Mesendoderm (in vitro differentiated cells): ENCODE measurements around the gene POLR1E.

Experiments used
- DNase-seq: peaks from one replicate; pipeline ENCODE4 v3.0.0; 2013
- H2AK5ac ChIP-seq: 2 replicates; pipeline ENCODE4 v1.6.1; 2013; ENCODE audit warnings: low read length, inconsistent platforms
- H2BK120ac ChIP-seq: 2 replicates; pipeline ENCODE4 v1.6.1; 2013; ENCODE audit warnings: low read depth, mild to moderate bottlenecking, low read length, moderate library complexity, mixed read lengths
- H2BK15ac ChIP-seq: replicated peaks from 2 replicates; pipeline ENCODE4 v1.6.1; 2013; ENCODE audit warnings: low read depth, mild to moderate bottlenecking, moderate library complexity
- H2BK5ac ChIP-seq: 2 replicates; pipeline ENCODE4 v1.6.1; 2013; ENCODE audit warnings: low read length, inconsistent platforms
- H3K18ac ChIP-seq: 2 replicates; pipeline ENCODE4 v1.6.1; 2013; ENCODE audit warnings: mild to moderate bottlenecking, low read length, mixed read lengths
- H3K23ac ChIP-seq: one replicate; pipeline ENCODE4 v1.6.1; 2013; ENCODE audit warnings: low read length
- H3K27ac ChIP-seq: 2 replicates; pipeline ENCODE4 v1.5.1; 2013; ENCODE audit warnings: low read depth, mild to moderate bottlenecking, inconsistent platforms, low read length, moderate library complexity
- H3K27me3 ChIP-seq: 2 replicates; pipeline ENCODE4 v1.6.1; 2013; ENCODE audit warnings: low read length, control low read depth, mild to moderate bottlenecking, inconsistent platforms; ENCODE audit not compliant: insufficient read depth, poor library complexity
- H3K36me3 ChIP-seq: 2 replicates; pipeline ENCODE4 v1.6.1; 2013; ENCODE audit warnings: low read length, inconsistent platforms; ENCODE audit not compliant: control insufficient read depth, insufficient read depth
- H3K4ac ChIP-seq: one replicate; pipeline ENCODE4 v1.6.1; 2013; ENCODE audit warnings: low read depth, mild to moderate bottlenecking, low read length, moderate library complexity
- H3K4me1 ChIP-seq: 2 replicates; pipeline ENCODE4 v1.6.1; 2013; ENCODE audit warnings: low read depth, low read length, inconsistent platforms; ENCODE audit not compliant: control insufficient read depth
- H3K4me2 ChIP-seq: 2 replicates; pipeline ENCODE4 v1.6.1; 2013; ENCODE audit warnings: low read length
- H3K4me3 ChIP-seq: 2 replicates; pipeline ENCODE4 v1.5.1; 2013; ENCODE audit warnings: mild to moderate bottlenecking, low read length
- H3K56ac ChIP-seq: one replicate; pipeline ENCODE4 v1.6.1; 2013; ENCODE audit warnings: low read length
- H3K79me1 ChIP-seq: 2 replicates; pipeline ENCODE4 v1.6.1; 2013; ENCODE audit warnings: low read length, inconsistent platforms
- H3K79me2 ChIP-seq: 2 replicates; pipeline ENCODE4 v1.6.1; 2013; ENCODE audit warnings: mild to moderate bottlenecking, low read length; ENCODE audit not compliant: control insufficient read depth, insufficient read depth
- H3K9ac ChIP-seq: 2 replicates; pipeline ENCODE4 v1.6.1; 2013; ENCODE audit warnings: low read length, inconsistent platforms
- H4K5ac ChIP-seq: one replicate; pipeline ENCODE4 v1.6.1; 2013; ENCODE audit warnings: low read length
- H4K8ac ChIP-seq: one replicate; pipeline ENCODE4 v1.6.1; 2013; ENCODE audit warnings: low read depth, mild to moderate bottlenecking, control low read depth, low read length, moderate library complexity
- WGBS: extraction: QIAGEN DNeasy Blood & Tissue Kit; methylation state at CpG from one replicate; pipeline ENCODE4 v1.1.7; 2013; ENCODE audit warnings: low lambda C conversion rate, missing lambda C conversion rate; ENCODE audit not compliant: insufficient coverage; ENCODE audit errors: extremely low coverage; 5-methylcytosine and 5-hydroxymethylcytosine counted together

POLR1E gene

GRCh38 chr9:37441776-37442370 is 43.9 kb upstream of the POLR1E start:
- Histone ChIP-seq H3K4me1 (peaks cover 5% of the 10 kb centered on the region), H3K56ac (no peak overlapping the region), H4K5ac (no peak overlapping the region), H4K8ac (no peak overlapping the region), H3K79me2 (peaks cover 25% of the 10 kb centered on the region), H3K79me1 (peaks cover 37% of the 10 kb centered on the region), H3K18ac (no peak overlapping the region), H2BK120ac (no peak overlapping the region), H2BK5ac (no peak overlapping the region), H3K4me3 (no peak overlapping the region), H3K23ac (no peak overlapping the region), H3K9ac (no peak overlapping the region), H2AK5ac (no peak overlapping the region), H3K4me2 (no peak overlapping the region), H2BK15ac (no peak overlapping the region), H3K36me3 (peaks cover 27% of the 10 kb centered on the region), H3K27ac (no peak overlapping the region), H3K27me3 (no peaks in the 10 kb centered on the region), H3K4ac (no peak overlapping the region)
- no peak for DNase-seq
- no CpG with 5 or more reads among the region's 21 CpGs for WGBS

- Histone ChIP-seq H2BK15ac (no peak overlapping the region), H3K4me1 (peaks cover 5% of the 10 kb centered on the region), H4K8ac (no peak overlapping the region), H3K27ac (no peak overlapping the region), H2BK5ac (no peak overlapping the region), H3K27me3 (no peaks in the 10 kb centered on the region), H3K23ac (no peak overlapping the region), H4K5ac (no peak overlapping the region), H3K79me2 (peaks cover 25% of the 10 kb centered on the region), H3K4me3 (no peak overlapping the region), H3K36me3 (peaks cover 22% of the 10 kb centered on the region), H3K9ac (no peak overlapping the region), H3K56ac (no peak overlapping the region), H2BK120ac (no peak overlapping the region), H3K79me1 (peaks cover 37% of the 10 kb centered on the region), H3K4me2 (no peak overlapping the region), H3K18ac (no peak overlapping the region), H2AK5ac (no peak overlapping the region), H3K4ac (no peak overlapping the region)
- WGBS, result no CpG with 5 or more reads among the region's 2 CpGs
- no peak for DNase-seq
Measured at GRCh38 chr9:37442556-37442955, 43.2 kb upstream of the POLR1E start.

- H3K56ac ChIP-seq, result no peak overlapping the region
Measured at GRCh38 chr9:37443566-37443965, 42.2 kb upstream of the POLR1E start.

GRCh38 chr9:37444890-37445289 is 40.9 kb upstream of the POLR1E start:
- Histone ChIP-seq H3K79me2 (peaks cover 29% of the 10 kb centered on the region), H3K18ac (no peak overlapping the region), H2AK5ac (no peak overlapping the region), H3K23ac (no peak overlapping the region), H2BK15ac (no peak overlapping the region), H3K9ac (no peak overlapping the region), H3K4me1 (peaks cover 9% of the 10 kb centered on the region), H3K4ac (no peak overlapping the region), H2BK120ac (no peak overlapping the region), H3K4me2 (no peak overlapping the region), H4K5ac (no peak overlapping the region), H4K8ac (no peak overlapping the region), H3K79me1 (peaks cover 27% of the 10 kb centered on the region), H3K27ac (no peak overlapping the region), H2BK5ac (no peak overlapping the region), H3K36me3 (peaks cover 13% of the 10 kb centered on the region), H3K4me3 (no peak overlapping the region), H3K56ac (no peak overlapping the region), H3K27me3 (no peaks in the 10 kb centered on the region)
- no CpG with 5 or more reads among the region's 2 CpGs for WGBS
- DNase-seq, result peak; percentile 29

More at GRCh38 chr9:37443566-37443965, 42.2 kb upstream of the POLR1E start:
- H4K8ac ChIP-seq, result no peak overlapping the region
- no peak for DNase-seq
- H3K27ac ChIP-seq, result no peak overlapping the region
- H3K4me2 ChIP-seq, result no peak overlapping the region
- H2BK5ac ChIP-seq, result no peak overlapping the region
- no peaks in the 10 kb centered on the region for H3K27me3 ChIP-seq
- H3K23ac ChIP-seq, result no peak overlapping the region
- no peak overlapping the region for H3K9ac ChIP-seq
- no CpG with 5 or more reads among the region's 5 CpGs for WGBS
- H3K18ac ChIP-seq, result no peak overlapping the region
- no peak overlapping the region for H3K4me3 ChIP-seq
- no peak overlapping the region for H2AK5ac ChIP-seq
- H3K79me1 ChIP-seq, result peaks cover 33% of the 10 kb centered on the region
- H3K4me1 ChIP-seq, result peaks cover 9% of the 10 kb centered on the region
- no peak overlapping the region for H4K5ac ChIP-seq
- H3K79me2 ChIP-seq, result peaks cover 28% of the 10 kb centered on the region
- H2BK15ac ChIP-seq, result no peak overlapping the region
- no peak overlapping the region for H2BK120ac ChIP-seq
- H3K4ac ChIP-seq, result no peak overlapping the region
- peaks cover 17% of the 10 kb centered on the region for H3K36me3 ChIP-seq

GRCh38 chr9:37445832-37446231 is 39.9 kb upstream of the POLR1E start:
- DNase-seq, result no peak

GRCh38 chr9:37446401-37446800 is 39.3 kb upstream of the POLR1E start:
- Histone ChIP-seq H3K79me2 (peaks cover 30% of the 10 kb centered on the region), H3K27ac (no peak overlapping the region), H3K56ac (no peak overlapping the region), H2AK5ac (no peak overlapping the region), H3K9ac (no peak overlapping the region), H4K8ac (no peak overlapping the region), H2BK15ac (no peak overlapping the region), H3K18ac (no peak overlapping the region), H2BK5ac (no peak overlapping the region), H3K27me3 (no peaks in the 10 kb centered on the region), H3K36me3 (peaks cover 7% of the 10 kb centered on the region), H3K23ac (no peak overlapping the region), H3K4me2 (no peak overlapping the region), H2BK120ac (no peak overlapping the region), H3K79me1 (peaks cover 24% of the 10 kb centered on the region), H3K4ac (no peak overlapping the region), H3K4me3 (no peak overlapping the region), H4K5ac (no peak overlapping the region), H3K4me1 (peaks cover 9% of the 10 kb centered on the region)
- no peak for DNase-seq
- no CpG with 5 or more reads among the region's 4 CpGs for WGBS

More at GRCh38 chr9:37445832-37446231, 39.9 kb upstream of the POLR1E start:
- Histone ChIP-seq H3K27me3 (no peaks in the 10 kb centered on the region), H3K18ac (no peak overlapping the region), H2AK5ac (no peak overlapping the region), H3K56ac (no peak overlapping the region), H4K5ac (no peak overlapping the region), H2BK15ac (no peak overlapping the region), H3K23ac (no peak overlapping the region), H3K27ac (no peak overlapping the region), H3K9ac (no peak overlapping the region), H3K79me1 (peaks cover 25% of the 10 kb centered on the region), H2BK5ac (no peak overlapping the region), H3K36me3 (peaks cover 9% of the 10 kb centered on the region), H4K8ac (no peak overlapping the region), H3K4me2 (no peak overlapping the region), H3K4me3 (no peak overlapping the region), H3K4me1 (peaks cover 9% of the 10 kb centered on the region), H2BK120ac (no peak overlapping the region), H3K79me2 (peaks cover 27% of the 10 kb centered on the region), H3K4ac (no peak overlapping the region)
- no CpG with 5 or more reads among the region's 6 CpGs for WGBS
